Renal cortex interstitium (tissue), 11 donors: Measurements from ENCODE around the gene YY1. TPM values are rescaled to one million over a fixed set of nuclear protein-coding genes. Genes with fewer than 3 reads are reported as not detected.
"Not testable (repeated sequence)": the region's sequence is repeated elsewhere in the genome, so short reads cannot be mapped to it uniquely, and the experiment has no call there.

ENCODE experiments used
- DNase-seq, 11 donors: peaks; one replicate each; pipeline ENCODE4 v3.0.0-alpha.2; 2013; ENCODE audit warnings: low read depth in 9 of 11, low spot score in 4 of 11; ENCODE audit errors: extremely low read depth in 1 of 11
- polyA plus RNA-seq, 3 donors: library from polyadenylated mRNA; unstranded; fragments of 120-200 nt; gene quantifications; one replicate each; pipeline ENCODE4 v1.2.1, GENCODE V29; 2013; ENCODE audit not compliant: insufficient read length in 3 of 3

YY1 gene
- polyA plus RNA-seq, 3 donors, result 127 to 160 (median 143) TPM

DNA sequence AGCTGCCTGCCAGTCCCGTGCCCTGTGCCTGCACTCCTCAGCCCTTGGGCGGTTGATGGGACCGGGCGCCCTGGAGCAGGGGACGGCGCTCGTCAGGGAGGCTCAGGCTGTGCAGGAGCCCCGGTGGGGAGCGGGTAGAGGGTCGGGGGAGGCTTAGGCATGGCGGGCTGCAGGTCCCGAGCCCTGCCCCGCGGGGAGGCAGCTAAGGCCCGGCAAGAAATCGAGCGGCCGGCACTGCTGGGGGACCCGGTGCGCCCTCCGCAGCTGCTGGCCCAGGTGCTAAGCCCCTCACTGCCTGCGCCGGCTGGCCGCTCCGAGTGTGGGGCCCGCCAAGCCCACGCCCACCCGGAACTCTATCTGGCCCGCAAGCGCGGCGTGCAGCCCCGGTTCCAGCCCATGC is 30.8 kb upstream of the YY1 start:
- not testable (repeated sequence) for DNase-seq

GRCh38 chr14:100211366-100211765 is 27.6 kb upstream of the YY1 start:
- DNase-seq, result no peak

DNA sequence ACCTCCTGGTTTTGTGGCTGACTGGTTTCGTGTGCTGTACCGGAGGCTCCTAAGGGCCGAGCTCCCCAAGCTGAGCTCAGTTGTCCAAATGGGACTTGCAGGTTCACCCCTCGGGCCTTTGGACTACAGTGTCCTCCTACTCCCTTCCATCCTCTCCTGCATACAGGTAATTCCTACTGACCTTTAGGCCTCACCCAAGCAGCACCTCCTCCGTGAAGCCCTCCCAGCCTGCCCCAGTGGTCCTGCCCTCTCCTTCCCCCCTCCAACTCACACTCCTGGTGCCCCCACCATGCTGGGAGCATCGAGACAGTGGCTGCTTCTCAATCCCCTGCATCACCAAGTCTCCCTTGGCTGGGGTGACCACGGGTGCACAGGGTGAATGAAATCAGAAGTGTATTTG is 27.1 kb upstream of the YY1 start:
- DNase-seq, result no peak

- no peak for DNase-seq
Measured at GRCh38 chr14:100212476-100213333, 26.2 kb upstream of the YY1 start.

DNA sequence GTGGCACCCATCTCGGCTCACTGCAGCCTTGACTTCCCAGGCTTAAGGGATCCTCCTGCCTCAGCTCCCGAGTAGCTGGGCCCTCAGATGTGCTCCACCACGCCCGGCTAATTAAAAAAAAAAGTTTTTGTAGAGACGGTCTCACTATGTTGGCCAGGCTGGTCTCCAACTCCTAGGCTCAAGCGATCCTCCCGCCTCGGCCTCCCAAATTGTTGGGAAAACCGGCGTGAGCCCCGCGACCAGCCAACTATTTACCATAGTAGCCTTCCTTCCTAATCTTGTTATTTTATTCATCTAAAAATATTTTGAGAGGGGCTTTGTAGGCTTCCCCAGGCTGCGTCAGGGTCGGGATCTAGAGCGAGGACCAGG is 25.4 kb upstream of the YY1 start:
- DNase-seq, result no peak

- peak in 10 of 11 donors; percentile 58 to 86 (median 75) for DNase-seq
Measured at GRCh38 chr14:100213956-100214769, 24.8 kb upstream of the YY1 start.

GRCh38 chr14:100214770-100215083 is 24.2 kb upstream of the YY1 start:
- no peak for DNase-seq

DNA sequence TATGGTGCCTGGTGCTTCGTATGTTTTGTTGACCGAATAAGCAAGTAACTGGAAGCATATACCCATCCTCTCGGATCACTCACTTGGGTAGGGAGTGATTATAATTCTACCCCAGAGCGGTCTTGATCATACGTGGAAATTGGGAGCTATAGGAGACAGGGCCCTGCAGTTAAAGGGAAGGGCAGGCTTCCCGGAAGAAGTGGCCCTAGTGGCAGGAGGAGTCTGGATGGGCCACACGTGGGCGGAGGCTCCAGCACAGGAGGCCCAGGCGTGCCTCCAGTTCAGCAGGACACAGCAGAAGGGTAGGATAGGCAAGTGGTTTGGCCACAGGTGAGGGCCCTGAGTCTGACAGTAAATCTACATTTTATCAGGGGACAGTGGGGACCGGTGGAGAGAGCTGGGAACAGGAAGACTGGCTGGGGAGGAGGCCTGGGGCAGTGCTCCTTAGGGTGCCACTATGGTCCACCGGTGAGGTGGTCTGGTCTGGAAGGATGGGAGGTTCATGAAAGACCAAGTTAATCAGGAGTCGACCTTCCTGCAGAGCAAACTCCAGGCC is 23.5 kb upstream of the YY1 start:
- DNase-seq, result no peak

- DNase-seq, result no peak
Measured at GRCh38 chr14:100219126-100219785, 19.7 kb upstream of the YY1 start.

- no peak for DNase-seq
Measured at GRCh38 chr14:100221533-100222223, 17.3 kb upstream of the YY1 start.

DNA sequence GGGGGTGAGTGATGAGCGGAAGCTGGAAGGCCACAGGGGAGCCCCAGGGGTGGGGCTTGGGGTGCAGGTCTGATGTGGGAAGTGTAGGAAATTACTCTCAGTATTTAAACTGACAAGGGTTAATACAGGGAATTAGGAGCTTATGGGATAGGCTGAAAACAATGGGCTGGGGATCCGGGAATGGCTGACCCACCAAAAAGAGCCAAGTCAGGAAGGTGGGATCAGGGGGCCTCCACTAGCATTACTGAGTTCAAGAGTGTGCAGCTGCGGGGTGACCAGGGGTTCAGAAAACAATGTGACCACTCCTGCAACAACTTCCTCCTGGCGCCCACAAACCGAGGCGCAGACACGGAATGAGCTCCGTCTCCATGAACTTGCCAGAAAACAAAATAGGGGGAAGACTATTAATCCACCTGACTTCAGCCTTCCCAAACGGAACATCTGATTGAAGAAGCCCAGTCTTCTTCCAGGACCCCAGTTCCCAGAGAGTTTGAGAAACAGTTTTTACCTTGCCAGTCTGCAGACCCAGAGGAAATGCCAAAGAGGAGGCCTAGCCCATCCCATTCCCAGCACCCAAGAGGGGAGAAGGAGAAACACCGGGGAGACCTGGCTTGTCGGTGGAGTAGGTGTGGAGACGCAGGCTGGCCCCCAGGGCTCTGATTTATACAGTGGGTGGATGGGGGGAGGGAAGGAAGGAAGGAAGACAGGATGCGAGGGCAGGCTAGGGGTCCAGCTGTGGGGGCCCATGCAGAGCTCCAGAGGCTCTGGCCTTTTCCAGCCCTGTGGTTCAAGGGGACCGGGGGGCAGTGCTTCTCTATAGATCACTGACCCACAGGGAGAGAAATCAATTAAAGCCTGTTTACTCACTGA is 16.5 kb upstream of the YY1 start:
- DNase-seq, result no peak

DNA sequence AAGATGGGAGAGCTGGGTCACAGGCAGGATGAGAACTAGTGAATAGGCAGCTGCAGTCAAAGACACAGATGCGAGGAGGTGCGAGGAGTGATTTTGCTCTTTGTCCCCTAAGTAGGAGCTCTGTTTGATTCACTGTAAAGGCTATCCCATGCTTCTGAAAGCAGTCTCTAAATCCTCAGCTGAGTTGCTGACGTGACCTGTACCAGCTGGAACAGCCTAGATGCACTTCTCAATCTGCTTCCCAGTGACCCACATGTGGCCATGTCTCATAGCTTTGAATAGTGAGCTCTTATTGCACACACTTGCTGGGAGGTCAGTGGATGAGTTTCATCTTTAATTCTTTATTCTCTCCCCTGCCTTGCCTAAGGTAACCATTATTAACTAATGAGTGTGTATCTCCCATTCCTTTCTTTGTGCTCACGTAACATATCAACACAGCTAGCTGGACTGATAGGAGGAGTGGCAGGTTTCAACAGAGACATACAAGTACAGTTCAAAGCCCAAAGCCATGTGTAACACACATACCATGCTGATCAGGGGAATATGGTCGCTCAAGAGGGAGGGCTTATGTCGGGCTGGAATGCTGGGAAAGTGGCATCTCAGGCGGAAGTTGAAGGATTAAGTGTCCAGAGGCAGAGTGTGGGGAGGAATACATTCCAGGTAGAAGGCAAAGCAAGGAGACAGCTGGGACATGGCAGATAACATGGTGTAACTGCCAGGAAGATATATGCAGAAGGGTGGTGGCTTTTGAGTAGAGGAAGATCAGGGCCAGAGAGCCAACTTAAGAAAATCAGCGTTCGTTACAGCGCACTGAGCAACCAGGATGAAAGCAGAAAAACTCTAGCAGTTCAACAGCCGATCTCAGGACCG is 15.4 kb upstream of the YY1 start:
- DNase-seq, result no peak

GRCh38 chr14:100224229-100224866 is 14.6 kb upstream of the YY1 start:
- no peak for DNase-seq

DNA sequence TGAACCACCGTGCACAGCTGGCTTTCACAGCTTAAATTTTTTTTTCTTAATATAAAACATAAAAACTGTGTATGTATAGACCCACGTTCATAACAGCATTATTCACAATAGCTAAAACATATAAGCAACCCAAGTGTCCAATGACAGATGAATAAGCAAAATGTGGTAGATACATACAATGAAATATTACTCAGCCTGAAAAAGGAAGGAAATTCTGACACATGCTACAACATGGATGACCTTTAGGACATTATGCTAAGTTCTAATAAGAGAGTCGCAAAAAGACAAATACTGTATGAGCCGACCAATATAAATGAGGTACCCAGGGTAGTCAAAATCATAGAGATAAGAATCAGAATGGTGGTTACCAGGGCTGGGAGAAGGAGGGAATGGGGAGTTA is 13.8 kb upstream of the YY1 start:
- DNase-seq, result no peak

GRCh38 chr14:100230361-100230760 is 8.6 kb upstream of the YY1 start:
- DNase-seq, result no peak

DNA sequence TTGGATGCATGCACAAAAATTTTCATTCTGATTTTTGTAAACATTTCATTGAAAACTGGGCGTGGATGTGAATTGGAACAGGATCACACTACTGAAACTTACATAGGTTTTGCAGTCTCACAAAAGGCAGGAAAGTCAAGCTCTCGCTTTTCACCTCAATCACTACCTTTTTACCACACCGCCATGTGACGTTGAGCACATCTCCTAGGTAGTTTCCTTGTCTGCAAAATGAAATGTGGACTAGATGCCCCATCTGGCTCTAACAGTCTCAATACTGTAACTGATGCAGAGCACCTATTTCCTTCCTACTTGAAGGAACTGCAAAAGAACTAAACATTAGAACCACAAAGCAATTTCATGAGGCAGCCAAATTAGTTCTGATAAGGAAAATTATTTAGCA is 4.4 kb upstream of the YY1 start:
- no peak for DNase-seq

DNA sequence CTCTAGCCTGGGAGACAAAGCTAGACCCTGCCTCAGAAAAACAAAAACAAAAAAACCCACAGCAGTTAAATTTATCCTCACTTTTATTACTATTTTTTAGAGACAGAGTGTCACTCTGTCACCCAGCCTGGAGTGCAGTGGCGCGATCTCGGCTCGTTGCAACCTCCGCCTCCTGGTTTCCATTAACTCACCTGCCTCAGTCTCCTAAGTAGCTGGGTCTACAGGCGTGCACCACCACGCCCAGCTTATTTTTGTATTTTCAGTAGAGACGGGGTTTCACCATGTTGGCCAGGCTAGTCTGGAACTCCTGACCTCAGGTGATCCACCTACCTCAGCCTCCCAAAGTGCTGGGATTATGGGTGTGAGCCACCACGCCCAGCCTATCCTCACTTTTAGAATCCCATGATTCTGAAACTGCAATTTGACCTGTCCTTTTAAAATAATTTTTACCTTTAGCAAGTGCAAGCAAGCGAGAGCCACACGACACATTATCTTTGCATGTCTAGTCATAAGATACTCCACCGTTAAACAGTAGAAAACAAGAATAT is 2.6 kb upstream of the YY1 start:
- DNase-seq, result not testable (repeated sequence)
